ENCODE measurements around the gene PNMA6F.

DNA sequence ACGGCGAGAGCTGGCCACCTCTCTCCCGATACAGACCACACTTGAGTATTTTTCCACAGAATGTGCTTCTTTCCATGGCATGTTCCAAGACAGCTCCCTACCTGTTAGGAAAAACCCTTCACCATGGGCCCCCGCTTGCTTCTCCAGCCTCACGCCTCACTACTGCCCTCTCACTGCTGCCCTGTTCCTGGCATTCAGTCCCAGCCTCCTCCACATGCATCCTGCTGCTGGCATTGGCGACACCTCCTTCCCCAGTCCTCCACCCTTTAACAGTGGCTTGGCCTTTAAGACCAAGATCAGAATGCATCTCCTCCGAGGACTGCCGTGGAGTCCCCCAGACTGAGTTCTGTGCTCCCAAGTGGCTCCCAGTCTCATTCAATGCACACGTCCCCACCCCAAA is 10.7 kb downstream of the PNMA6F start:
- TF ChIP-seq, protein P1, sequence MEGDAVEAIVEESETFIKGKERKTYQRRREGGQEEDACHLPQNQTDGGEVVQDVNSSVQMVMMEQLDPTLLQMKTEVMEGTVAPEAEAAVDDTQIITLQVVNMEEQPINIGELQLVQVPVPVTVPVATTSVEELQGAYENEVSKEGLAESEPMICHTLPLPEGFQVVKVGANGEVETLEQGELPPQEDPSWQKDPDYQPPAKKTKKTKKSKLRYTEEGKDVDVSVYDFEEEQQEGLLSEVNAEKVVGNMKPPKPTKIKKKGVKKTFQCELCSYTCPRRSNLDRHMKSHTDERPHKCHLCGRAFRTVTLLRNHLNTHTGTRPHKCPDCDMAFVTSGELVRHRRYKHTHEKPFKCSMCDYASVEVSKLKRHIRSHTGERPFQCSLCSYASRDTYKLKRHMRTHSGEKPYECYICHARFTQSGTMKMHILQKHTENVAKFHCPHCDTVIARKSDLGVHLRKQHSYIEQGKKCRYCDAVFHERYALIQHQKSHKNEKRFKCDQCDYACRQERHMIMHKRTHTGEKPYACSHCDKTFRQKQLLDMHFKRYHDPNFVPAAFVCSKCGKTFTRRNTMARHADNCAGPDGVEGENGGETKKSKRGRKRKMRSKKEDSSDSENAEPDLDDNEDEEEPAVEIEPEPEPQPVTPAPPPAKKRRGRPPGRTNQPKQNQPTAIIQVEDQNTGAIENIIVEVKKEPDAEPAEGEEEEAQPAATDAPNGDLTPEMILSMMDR (IDR thresholded peaks at IDR 0.05; ENCODE audit: insufficient read depth, low read depth, low read length): no peak
- no peak for TF ChIP-seq EZH2 (IDR thresholded peaks at IDR 0.05; ENCODE audit: insufficient read depth, low read length)

Measured in astrocyte (in vitro differentiated cells and primary cell).